SU-DHL-6 (cell line): ENCODE data around the gene LMO7.

ENCODE experiments used
- H2AFZ ChIP-seq: fragments of 200-600 bp; sonication (generic); 2 replicates; pipeline ENCODE4 v1.6.1; 2014; ENCODE audit warnings: low read depth, mild to moderate bottlenecking, moderate library complexity, mixed read lengths, antibody characterized with exemption, low read length; ENCODE audit not compliant: severe bottlenecking
- H3F3A ChIP-seq: fragments of 200-600 bp; shearing (Covaris generic); 2 replicates; pipeline ENCODE4 v1.6.0; 2016; ENCODE audit warnings: antibody characterized with exemption, mild to moderate bottlenecking; ENCODE audit not compliant: insufficient read depth
- H3K27ac ChIP-seq: fragments of 200-600 bp; sonication (generic); 2 replicates; pipeline ENCODE4 v1.5.1; 2016; ENCODE audit warnings: low read depth, mild to moderate bottlenecking, low read length, moderate library complexity, mixed read lengths
- H3K27me3 ChIP-seq: fragments of 200-600 bp; sonication (generic), shearing (Covaris generic); 2 replicates; pipeline ENCODE4 v1.6.0; 2014; ENCODE audit warnings: mild to moderate bottlenecking, low read length
- H3K36me3 ChIP-seq: fragments of 200-600 bp; sonication (generic); 2 replicates; pipeline ENCODE4 v1.6.1; 2014; ENCODE audit warnings: mild to moderate bottlenecking, low read length, mixed read lengths
- H3K4me2 ChIP-seq: fragments of 300-600, 200-600 bp; shearing (Covaris generic), sonication (generic); 2 replicates; pipeline ENCODE4 v1.6.0; 2014; ENCODE audit warnings: low read length, low read depth, mild to moderate bottlenecking; ENCODE audit not compliant: poor library complexity, severe bottlenecking
- H3K4me3 ChIP-seq: fragments of 200-600 bp; sonication (generic); 2 replicates; pipeline ENCODE4 v1.5.1; 2014; ENCODE audit warnings: antibody characterized with exemption, low read length, mild to moderate bottlenecking, mixed read lengths; ENCODE audit not compliant: insufficient read depth, poor library complexity, severe bottlenecking
- H3K79me2 ChIP-seq: fragments of 200-600 bp; sonication (generic); 2 replicates; pipeline ENCODE4 v1.6.1; 2014; ENCODE audit warnings: mild to moderate bottlenecking, low read length, moderate library complexity; ENCODE audit not compliant: insufficient read depth
- H3K9ac ChIP-seq: fragments of 200-600 bp; sonication (generic); 2 replicates; pipeline ENCODE4 v1.7.0; 2014; ENCODE audit warnings: mild to moderate bottlenecking, low read length
- H3K9me2 ChIP-seq: fragments of 200-600 bp; sonication (generic); replicated peaks from 2 replicates; pipeline ENCODE4 v1.6.1; 2014; ENCODE audit warnings: low read length; ENCODE audit not compliant: insufficient read depth
- H3K9me3 ChIP-seq: fragments of 200-600 bp; sonication (generic); 2 replicates; pipeline ENCODE4 v1.6.1; 2014; ENCODE audit warnings: low read length, mixed read lengths; ENCODE audit not compliant: insufficient read depth
- H4K20me1 ChIP-seq: fragments of 200-600 bp; sonication (generic); 2 replicates; pipeline ENCODE4 v1.6.1; 2014; ENCODE audit warnings: low read depth, mild to moderate bottlenecking, antibody characterized with exemption, low read length, moderate library complexity, mixed read lengths
- CTCF ChIP-seq: fragments of 200-600 bp; sonication (generic); IDR thresholded peaks from one replicate; pipeline ENCODE4 v1.5.1; 2017; ENCODE audit warnings: antibody characterized with exemption, mild to moderate bottlenecking, low read length, moderate library complexity; ENCODE audit not compliant: insufficient read depth, poor library complexity, severe bottlenecking
- EZH2phosphoT487 ChIP-seq: fragments of 200-600 bp; sonication (generic), shearing (Covaris generic); conservative IDR thresholded peaks from 2 replicates; pipeline ENCODE4 v1.6.1; 2018; ENCODE audit warnings: mild to moderate bottlenecking, antibody characterized with exemption, low read length, moderate library complexity, mixed read lengths

Gene LMO7

GRCh38 chr13:75749407-75749806, 113.3 kb downstream of the LMO7 start:
- H3K36me3 ChIP-seq = peaks cover 32% of the 10 kb centered on the region
- no peak overlapping the region for H3K9ac ChIP-seq
- no peak for TF ChIP-seq EZH2phosphoT487
- no peak for TF ChIP-seq CTCF
- no peak overlapping the region for H3K27ac ChIP-seq
- no peaks in the 10 kb centered on the region for H3K9me2 ChIP-seq
- peaks cover 78% of the 10 kb centered on the region for H3K79me2 ChIP-seq
- H3F3A ChIP-seq = no peaks in the 10 kb centered on the region
- no peak overlapping the region for H3K4me2 ChIP-seq
- no peak overlapping the region for H2AFZ ChIP-seq
- H3K27me3 ChIP-seq = no peaks in the 10 kb centered on the region
- H3K9me3 ChIP-seq = 0 out of 2 replicates have a peak, but pooled peaks cover 7% of the 10 kb centered on the region
- H3K4me3 ChIP-seq = no peak overlapping the region
- no peaks in the 10 kb centered on the region for H4K20me1 ChIP-seq

GRCh38 chr13:75751350-75751749, 115.2 kb downstream of the LMO7 start:
- Histone ChIP-seq H2AFZ (no peak overlapping the region), H3F3A (no peaks in the 10 kb centered on the region)
- TF ChIP-seq CTCF (no peak), EZH2phosphoT487 (no peak)

GRCh38 chr13:75752826-75753225, 116.7 kb downstream of the LMO7 start:
- Histone ChIP-seq H3K79me2 (peaks cover 88% of the 10 kb centered on the region), H2AFZ (no peak overlapping the region), H3K27ac (no peak overlapping the region), H3K4me2 (no peak overlapping the region), H4K20me1 (no peaks in the 10 kb centered on the region), H3K9me2 (no peaks in the 10 kb centered on the region), H3K9me3 (0 out of 2 replicates have a peak, but pooled peaks cover 7% of the 10 kb centered on the region), H3K4me3 (no peak overlapping the region), H3F3A (no peaks in the 10 kb centered on the region), H3K9ac (no peak overlapping the region), H3K36me3 (peaks cover 30% of the 10 kb centered on the region), H3K27me3 (no peaks in the 10 kb centered on the region)
- TF ChIP-seq EZH2phosphoT487 = no peak
- TF ChIP-seq CTCF = no peak

More at GRCh38 chr13:75751350-75751749, 115.2 kb downstream of the LMO7 start:
- H3K4me2 ChIP-seq = no peak overlapping the region
- no peak overlapping the region for H3K9ac ChIP-seq
- no peaks in the 10 kb centered on the region for H4K20me1 ChIP-seq
- peaks cover 39% of the 10 kb centered on the region for H3K36me3 ChIP-seq
- H3K27ac ChIP-seq = no peak overlapping the region
- H3K9me2 ChIP-seq = no peaks in the 10 kb centered on the region
- 0 out of 2 replicates have a peak, but pooled peaks cover 7% of the 10 kb centered on the region for H3K9me3 ChIP-seq
- H3K27me3 ChIP-seq = no peaks in the 10 kb centered on the region
- peaks cover 81% of the 10 kb centered on the region for H3K79me2 ChIP-seq
- no peak overlapping the region for H3K4me3 ChIP-seq
